Lung (tissue), 16 donors: ENCODE data around the gene EIF1. TPM values are rescaled to one million over a fixed set of nuclear protein-coding genes. Genes with fewer than 3 reads are reported as not detected.

Experiments
- ATAC-seq: fragments of 200-7000 bp; cut with Tn5 transposase; one replicate; pipeline ENCODE4 v1.9.1; 2020; ENCODE audit warnings: moderate number of reproducible peaks; ENCODE audit not compliant: insufficient read depth, low FRiP score
- DNase-seq, 3 donors: peaks; one replicate each; pipeline ENCODE4 v3.0.0-alpha.2; 2013 to 2017
- H3K27ac ChIP-seq, 2 donors: one replicate each; pipeline ENCODE4 v1.5.1; 2013; ENCODE audit warnings: mild to moderate bottlenecking in 2 of 2, moderate library complexity in 2 of 2, control low read depth in 1 of 2, inconsistent platforms in 1 of 2, low read depth in 1 of 2, low read length in 1 of 2
- H3K27me3 ChIP-seq, 3 donors: one replicate each; pipeline ENCODE4 v1.5.1; 2013; ENCODE audit warnings: low read length in 2 of 3; ENCODE audit not compliant: control insufficient read depth in 3 of 3, insufficient read depth in 3 of 3
- H3K36me3 ChIP-seq, 4 donors: one replicate each; pipeline ENCODE4 v1.5.1; 2013; ENCODE audit warnings: low read length in 4 of 4, mild to moderate bottlenecking in 1 of 4, moderate library complexity in 1 of 4; ENCODE audit not compliant: control insufficient read depth in 4 of 4, insufficient read depth in 4 of 4
- H3K4me1 ChIP-seq, 5 donors: one replicate each; pipeline ENCODE4 v1.5.1; 2013; ENCODE audit warnings: low read length in 5 of 5, mild to moderate bottlenecking in 2 of 5, moderate library complexity in 1 of 5; ENCODE audit not compliant: control insufficient read depth in 5 of 5, insufficient read depth in 5 of 5
- H3K4me3 ChIP-seq: one replicate; pipeline ENCODE4 v1.5.1; 2013; ENCODE audit warnings: mild to moderate bottlenecking, control low read depth, moderate library complexity
- H3K9ac ChIP-seq, 2 donors: one replicate each; pipeline ENCODE4 v1.5.1; 2013; ENCODE audit warnings: low read length in 2 of 2, control low read depth in 1 of 2; ENCODE audit not compliant: insufficient read depth in 1 of 2
- H3K9me3 ChIP-seq, 4 donors: one replicate each; pipeline ENCODE4 v1.5.1; 2013; ENCODE audit warnings: low read length in 3 of 4, mild to moderate bottlenecking in 1 of 4, moderate library complexity in 1 of 4; ENCODE audit not compliant: control insufficient read depth in 4 of 4, insufficient read depth in 3 of 4
- WGBS, 2 donors: extraction: QIAGEN DNeasy Blood & Tissue Kit; methylation state at CpG; one replicate each; pipeline ENCODE4 v1.1.7; 2013; 5-methylcytosine and 5-hydroxymethylcytosine counted together
- long read RNA-seq, 5 donors: transcript quantifications; one replicate each; lab custom pipeline, GENCODE V29; 2026
- polyA plus RNA-seq, 2 donors: library from polyadenylated mRNA; stranded (reverse); fragments of 200-250 nt; gene quantifications; one replicate each; pipeline ENCODE4 v1.2.1, GENCODE V29; 2013
- total RNA-seq, 2 donors: library from RNA; depleted of rRNA in 1 of 2; stranded (reverse); fragments of >200 nt in 1 of 2; gene quantifications; one replicate each; pipeline ENCODE4 v1.2.1, GENCODE V29; 2014 to 2021
- TF ChIP-seq, protein P1 (sequence below): IDR thresholded peaks from 2 replicates; pipeline ENCODE4 v1.5.1; 2012; ENCODE audit warnings: mild to moderate bottlenecking; ENCODE audit errors: control extremely low read depth, extremely low read depth
- donor health status: control.
- donor health status: control.
- donor health status: Bipolar disorder and iron deficiency.
- donor health status: healthy.
- donor health status: DM: yes; HTN: yes; CAD: no.

EIF1 gene
- total RNA-seq = 100 to 1,000 TPM; 381 to 872 TPM
- 100 to 1,000 TPM; 485 to 867 TPM for polyA plus RNA-seq
- long read RNA-seq, donor 1, transcript EIF1-201 (3 exons, 1,120 nt) = minor isoform, 5 of 451 reads
- long read RNA-seq, donor 1, transcript EIF1-203 (4 exons, 2,330 nt) = major isoform, 395 of 451 reads
- long read RNA-seq, donor 1, transcript EIF1-202 (2 exons, 2,170 nt) = minor isoform, 11 of 451 reads
- long read RNA-seq, donor 1, partial matches to known transcripts = 38 of 451 reads
- long read RNA-seq, donor 1, other reads (novel, unspliced or antisense) = 0 of 451 reads
- long read RNA-seq, donor 2, transcript EIF1-203 (4 exons, 2,330 nt) = major isoform, 215 of 257 reads
- long read RNA-seq, donor 2, transcript EIF1-202 (2 exons, 2,170 nt) = minor isoform, 14 of 257 reads
- long read RNA-seq, donor 2, partial matches to known transcripts = 23 of 257 reads
- long read RNA-seq, donor 2, other reads (novel, unspliced or antisense) = 0 of 257 reads
- long read RNA-seq, donor 3, transcript EIF1-203 (4 exons, 2,330 nt) = major isoform, 251 of 284 reads
- long read RNA-seq, donor 3, transcript EIF1-202 (2 exons, 2,170 nt) = minor isoform, 11 of 284 reads
- long read RNA-seq, donor 3, partial matches to known transcripts = 19 of 284 reads
- long read RNA-seq, donor 3, other reads (novel, unspliced or antisense) = 0 of 284 reads
- long read RNA-seq, donor 4, transcript EIF1-203 (4 exons, 2,330 nt) = major isoform, 211 of 258 reads
- long read RNA-seq, donor 4, transcript EIF1-202 (2 exons, 2,170 nt) = minor isoform, 14 of 258 reads
- long read RNA-seq, donor 4, partial matches to known transcripts = 24 of 258 reads
- long read RNA-seq, donor 4, other reads (novel, unspliced or antisense) = 5 of 258 reads
- long read RNA-seq, donor 5, transcript EIF1-205 (3 exons, 1,428 nt) = minor isoform, 5 of 552 reads
- long read RNA-seq, donor 5, transcript EIF1-202 (2 exons, 2,170 nt) = minor isoform, 14 of 552 reads
- long read RNA-seq, donor 5, transcript EIF1-203 (4 exons, 2,330 nt) = major isoform, 475 of 552 reads
- long read RNA-seq, donor 5, transcript EIF1-201 (3 exons, 1,120 nt) = minor isoform, 11 of 552 reads
- long read RNA-seq, donor 5, partial matches to known transcripts = 42 of 552 reads
- long read RNA-seq, donor 5, other reads (novel, unspliced or antisense) = 5 of 552 reads

DNA sequence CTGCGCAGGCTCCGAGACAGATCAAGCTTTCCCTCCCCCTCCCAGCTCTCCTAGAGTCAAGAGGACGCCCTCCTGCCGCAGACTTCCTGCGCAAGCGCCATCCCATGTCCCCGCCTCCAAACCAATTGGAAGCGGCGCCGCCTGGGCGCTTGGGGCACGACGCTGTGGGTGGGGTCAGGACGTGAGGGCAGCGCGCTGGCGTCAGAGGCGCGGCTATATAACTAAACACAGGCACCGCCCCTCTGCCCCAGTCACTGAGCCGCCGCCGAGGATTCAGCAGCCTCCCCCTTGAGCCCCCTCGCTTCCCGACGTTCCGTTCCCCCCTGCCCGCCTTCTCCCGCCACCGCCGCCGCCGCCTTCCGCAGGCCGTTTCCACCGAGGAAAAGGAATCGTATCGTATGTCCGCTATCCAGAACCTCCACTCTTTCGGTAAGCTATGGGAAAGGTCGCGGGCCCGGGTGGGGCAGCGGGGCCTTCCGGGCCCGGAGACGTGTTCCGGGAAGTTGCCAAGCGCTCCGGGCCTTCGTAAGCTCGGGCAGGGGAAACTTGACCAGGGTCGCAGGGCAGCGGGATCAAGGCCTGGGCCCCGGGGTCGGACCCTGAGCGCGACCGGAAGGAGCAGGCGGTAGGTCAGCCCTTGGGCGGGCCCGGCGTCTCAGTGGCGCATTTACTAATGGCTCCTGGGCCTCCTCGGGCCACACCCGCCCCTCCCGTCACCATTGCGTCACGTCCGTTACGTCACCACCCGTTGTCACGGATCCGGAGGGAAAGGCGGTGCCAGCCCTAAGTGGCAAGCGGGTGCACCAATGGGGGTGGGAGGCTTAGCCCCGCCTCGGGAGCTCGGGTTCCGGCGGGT is at the start of gene EIF1:
TSS of gene EIF1 (plus strand) at position 245 of the 856 bp plus-strand sequence. CDS start at position 399, 154 bp downstream.
- H3K9me3 ChIP-seq = no peaks in the 10 kb centered on the region
- DNase-seq (peak; percentile 100), ATAC-seq (peak; percentile 86)
- H3K4me1 ChIP-seq = peaks cover 0 to 17% (median 5%) of the 10 kb centered on the region in 5 donors
- WGBS, 2 donors = 0% methylated on average over 81 of the region's 81 CpGs
- no peaks in the 10 kb centered on the region for H3K27me3 ChIP-seq
- H3K27ac ChIP-seq = peak within 1 kb of the TSS; percentile 93 to 99
- H3K36me3 ChIP-seq = peaks cover 30 to 43% (median 36%) of the 10 kb centered on the region in 4 donors
- TF ChIP-seq, protein P1, sequence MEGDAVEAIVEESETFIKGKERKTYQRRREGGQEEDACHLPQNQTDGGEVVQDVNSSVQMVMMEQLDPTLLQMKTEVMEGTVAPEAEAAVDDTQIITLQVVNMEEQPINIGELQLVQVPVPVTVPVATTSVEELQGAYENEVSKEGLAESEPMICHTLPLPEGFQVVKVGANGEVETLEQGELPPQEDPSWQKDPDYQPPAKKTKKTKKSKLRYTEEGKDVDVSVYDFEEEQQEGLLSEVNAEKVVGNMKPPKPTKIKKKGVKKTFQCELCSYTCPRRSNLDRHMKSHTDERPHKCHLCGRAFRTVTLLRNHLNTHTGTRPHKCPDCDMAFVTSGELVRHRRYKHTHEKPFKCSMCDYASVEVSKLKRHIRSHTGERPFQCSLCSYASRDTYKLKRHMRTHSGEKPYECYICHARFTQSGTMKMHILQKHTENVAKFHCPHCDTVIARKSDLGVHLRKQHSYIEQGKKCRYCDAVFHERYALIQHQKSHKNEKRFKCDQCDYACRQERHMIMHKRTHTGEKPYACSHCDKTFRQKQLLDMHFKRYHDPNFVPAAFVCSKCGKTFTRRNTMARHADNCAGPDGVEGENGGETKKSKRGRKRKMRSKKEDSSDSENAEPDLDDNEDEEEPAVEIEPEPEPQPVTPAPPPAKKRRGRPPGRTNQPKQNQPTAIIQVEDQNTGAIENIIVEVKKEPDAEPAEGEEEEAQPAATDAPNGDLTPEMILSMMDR = no peak
- peak within 1 kb of the TSS; percentile 85 for H3K4me3 ChIP-seq
- peak within 1 kb of the TSS; percentile 99 for H3K9ac ChIP-seq

DNA sequence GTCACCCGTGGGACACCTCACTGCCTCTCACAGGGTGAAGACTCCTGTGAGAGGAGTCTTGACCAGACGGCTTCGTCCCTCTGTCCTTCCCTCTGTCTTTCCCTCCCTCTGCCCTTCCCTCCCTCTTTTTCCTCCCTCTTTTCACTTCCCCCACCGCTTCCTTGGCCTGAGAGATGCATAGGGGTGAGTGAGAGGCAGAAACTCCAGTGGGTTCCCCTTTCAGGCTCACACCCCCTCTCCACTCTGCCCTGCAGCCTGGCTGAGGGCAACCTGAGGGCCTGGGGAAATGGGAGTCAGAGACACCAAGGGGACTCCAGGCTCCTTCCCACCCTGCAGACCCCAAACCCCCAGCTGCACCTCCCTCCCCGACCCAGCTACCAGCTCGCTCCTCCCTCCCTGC is 49.7 kb upstream of the EIF1 start:
- H3K27ac ChIP-seq = no peak overlapping the region
- H3K9me3 ChIP-seq = no peaks in the 10 kb centered on the region
- peaks cover 0 to 30% (median 6%) of the 10 kb centered on the region in 5 donors for H3K4me1 ChIP-seq
- H3K4me3 ChIP-seq = no peak overlapping the region
- no peak for ATAC-seq
- H3K27me3 ChIP-seq = no peaks in the 10 kb centered on the region
- TF ChIP-seq, protein P1 = no peak
- H3K9ac ChIP-seq = no peak overlapping the region
- H3K36me3 ChIP-seq = no peaks in the 10 kb centered on the region
- DNase-seq = no peak
- WGBS, 2 donors = 58 to 69% methylated on average over 5 to 6 of the region's 6 CpGs
